HepG2 (cell line): ENCODE data around the gene MORN5. TPM values are rescaled to one million over a fixed set of nuclear protein-coding genes. Genes with fewer than 3 reads are reported as not detected.

ENCODE experiments used
- BCL3 ChIP-seq: sonication (generic); formaldehyde crosslinking; IDR thresholded peaks from 2 replicates; pipeline ENCODE4 v1.5.1; 2020; ENCODE audit warnings: mild to moderate bottlenecking, missing genetic modification reagents, moderate library complexity
- CREB3 ChIP-seq: sonication (generic); formaldehyde crosslinking; IDR thresholded peaks from 2 replicates; pipeline ENCODE4 v1.5.0; 2020; ENCODE audit warnings: missing genetic modification reagents
- DR1 ChIP-seq: sonication (generic); formaldehyde crosslinking; IDR thresholded peaks from 2 replicates; pipeline ENCODE4 v1.8.0; 2021; ENCODE audit warnings: mild to moderate bottlenecking, missing genetic modification reagents, inconsistent platforms
- E2F2 ChIP-seq: sonication (generic); formaldehyde crosslinking; IDR thresholded peaks from 2 replicates; pipeline ENCODE4 v1.4.0; 2020; ENCODE audit warnings: missing genetic modification reagents, borderline replicate concordance
- FOXA1 ChIP-seq, 2 experiments: fragments of 450-650 bp in 1 of 2; sonication (generic) in 1 of 2; formaldehyde crosslinking in 1 of 2; IDR thresholded peaks; 2 replicates each; pipeline versions ENCODE4 v1.4.0 to v1.6.1; 2016 to 2020; ENCODE audit warnings: missing genetic modification reagents in 1 of 2
- FOXP4 ChIP-seq: sonication (generic); formaldehyde crosslinking; IDR thresholded peaks from 2 replicates; pipeline ENCODE4 v1.4.0; 2020; ENCODE audit warnings: missing genetic modification reagents
- MEIS1 ChIP-seq: sonication (generic); formaldehyde crosslinking; IDR thresholded peaks from 2 replicates; pipeline ENCODE4 v1.9.0; 2021; ENCODE audit warnings: mild to moderate bottlenecking, missing genetic modification reagents, moderate library complexity, borderline replicate concordance
- NR0B2 ChIP-seq: sonication (generic); formaldehyde crosslinking; IDR thresholded peaks from 2 replicates; pipeline ENCODE4 v1.4.0; 2020; ENCODE audit warnings: mild to moderate bottlenecking, missing genetic modification reagents
- PCBP2 ChIP-seq: fragments of 200-400 bp; formaldehyde crosslinking; optimal IDR thresholded peaks from 2 replicates; pipeline ENCODE3; 2018; ENCODE audit warnings: low read length, low read depth; ENCODE audit not compliant: poor library complexity, severe bottlenecking
- PHF5A ChIP-seq: IDR thresholded peaks from one replicate; pipeline ENCODE4 v1.6.1; 2018; ENCODE audit warnings: low read depth, missing genetic modification reagents; ENCODE audit not compliant: unreplicated experiment
- RCOR2 ChIP-seq: IDR thresholded peaks from 2 replicates; pipeline ENCODE4 v1.6.1; 2016; ENCODE audit warnings: missing biosample characterization, missing genetic modification reagents
- TFE3 ChIP-seq: IDR thresholded peaks from 2 replicates; pipeline ENCODE4 v1.6.1; 2016
- ZBTB46 ChIP-seq: sonication (generic); formaldehyde crosslinking; IDR thresholded peaks from 2 replicates; pipeline ENCODE4 v1.4.0; 2020; ENCODE audit warnings: mild to moderate bottlenecking, missing genetic modification reagents, borderline replicate concordance
- ZFAT ChIP-seq: sonication (generic); formaldehyde crosslinking; conservative IDR thresholded peaks from 2 replicates; pipeline ENCODE4 v1.8.1; 2023; ENCODE audit warnings: missing genetic modification reagents, inconsistent platforms
- ZFP62 ChIP-seq: sonication (generic); formaldehyde crosslinking; IDR thresholded peaks from 2 replicates; pipeline ENCODE4 v1.4.0; 2020; ENCODE audit warnings: missing genetic modification reagents
- ZKSCAN1 ChIP-seq: fragments of 150-350 bp; IDR thresholded peaks from 2 replicates; pipeline ENCODE4 v1.6.1; 2014; ENCODE audit warnings: low read length
- ZNF33B ChIP-seq: sonication (generic); formaldehyde crosslinking; IDR thresholded peaks from 2 replicates; pipeline ENCODE4 v1.5.1; 2020; ENCODE audit warnings: mild to moderate bottlenecking, missing genetic modification reagents
- ZNF775 ChIP-seq: sonication (generic); formaldehyde crosslinking; IDR thresholded peaks from 2 replicates; pipeline ENCODE4 v1.4.0; 2020; ENCODE audit warnings: missing genetic modification reagents, mild to moderate bottlenecking, moderate library complexity, borderline replicate concordance
- polyA plus RNA-seq, 8 experiments: library from polyadenylated mRNA; depleted of rRNA in 3 of 8; stranded (reverse) in 7 of 8; unstranded in 1 of 8; fragments of >200 nt; fragmentation: Illumina TruSeq in 4 of 8; extraction: Trizol in 4 of 8; gene quantifications; 2 replicates each; pipeline versions ENCODE4 v1.2.1 to v1.2.3, GENCODE V29; 2011 to 2016; ENCODE audit warnings: low read depth in 4 of 8, missing spikeins in 1 of 8, mixed read lengths in 1 of 8; ENCODE audit not compliant: insufficient read depth in 1 of 8
- total RNA-seq, 5 experiments: library from RNA; depleted of rRNA; stranded (reverse); fragments of >200 nt; fragmentation: Illumina TruSeq; extraction: Trizol; gene quantifications; 2 replicates each; pipeline ENCODE4 v1.2.3, GENCODE V29; 2016; ENCODE audit warnings: low read depth in 1 of 5

Gene MORN5
- total and polyA plus RNA-seq, 2 of the 13 experiments (the other 11 are each of a cell fraction or from before 2014, with no cell fraction given), result not detected

- TF ChIP-seq ZNF775 (CRISPR knock-in tag) (no peak), E2F2 (CRISPR knock-in tag) (0 out of 2 replicates have a peak, but pooled peaks have one; percentile 50), RCOR2 (CRISPR knock-in tag) (no peak), BCL3 (CRISPR knock-in tag) (peak; percentile 45; the same call in 1 of the 2 replicates), DR1 (CRISPR knock-in tag) (no peak), TFE3 (CRISPR knock-in tag) (peak; percentile 58; the same call in 1 of the 2 replicates), ZFP62 (CRISPR knock-in tag) (no peak), NR0B2 (CRISPR knock-in tag) (peak; percentile 34; the same call in 1 of the 2 replicates), FOXA1 (IDR thresholded peaks at IDR 0.05) (no peak), FOXA1 (CRISPR knock-in tag; IDR thresholded peaks at IDR 0.05) (no peak), MEIS1 (CRISPR knock-in tag) (no peak), ZBTB46 (no peak), CREB3 (CRISPR knock-in tag) (no peak), ZFAT (CRISPR knock-in tag) (no peak), PCBP2 (no peak), ZNF33B (CRISPR knock-in tag) (0 out of 2 replicates have a peak, but pooled peaks have one; percentile 52), FOXP4 (CRISPR knock-in tag) (peak; percentile 25; the same call in 1 of the 2 replicates), ZKSCAN1 (no peak), PHF5A (CRISPR knock-in tag) (no peak)
These were observed 54.1 kb downstream of the MORN5 start (continued) for GRCh38 chr9:122213589-122214413.
